Measurements from ENCODE around the gene MAPKAPK2. TPM values are rescaled to one million over a fixed set of nuclear protein-coding genes. Genes with fewer than 3 reads are reported as not detected.

Gene MAPKAPK2
- total RNA-seq, 1 donor from 2014 or later = 20.7 TPM

- DNase-seq (ENCODE audit: low spot score) = no peak
These were observed 24.6 kb upstream of the MAPKAPK2 start for GRCh38 chr1:206660136-206660535.

GRCh38 chr1:206661161-206661820 is 23.4 kb upstream of the MAPKAPK2 start:
- DNase-seq (ENCODE audit: low spot score) = no peak

- DNase-seq (ENCODE audit: low spot score) = no peak
These were observed 22.2 kb upstream of the MAPKAPK2 start for GRCh38 chr1:206662396-206663092.

GRCh38 chr1:206663362-206663761 is 21.3 kb upstream of the MAPKAPK2 start:
- DNase-seq (ENCODE audit: low spot score) = no peak

- DNase-seq (ENCODE audit: low spot score) = peak; percentile 70
These were observed 20.7 kb upstream of the MAPKAPK2 start for GRCh38 chr1:206663832-206664652.

GRCh38 chr1:206664740-206665139 is 20.0 kb upstream of the MAPKAPK2 start:
- DNase-seq (ENCODE audit: low spot score) = no peak

- no peak for DNase-seq (ENCODE audit: low spot score)
These were observed 18.6 kb upstream of the MAPKAPK2 start for GRCh38 chr1:206666031-206666561.

GRCh38 chr1:206666954-206667665 is 17.6 kb upstream of the MAPKAPK2 start:
- no peak for DNase-seq (ENCODE audit: low spot score)

- DNase-seq (ENCODE audit: low spot score) = no peak
These were observed 16.4 kb upstream of the MAPKAPK2 start for GRCh38 chr1:206668351-206668750.

- DNase-seq (ENCODE audit: low spot score) = no peak
These were observed 15.8 kb upstream of the MAPKAPK2 start for GRCh38 chr1:206668874-206669410.

GRCh38 chr1:206672011-206672688 is 12.6 kb upstream of the MAPKAPK2 start:
- DNase-seq (ENCODE audit: low spot score) = peak; percentile 24

GRCh38 chr1:206672844-206673758 is 11.6 kb upstream of the MAPKAPK2 start:
- peak; percentile 31 for DNase-seq (ENCODE audit: low spot score)

GRCh38 chr1:206674236-206674635 is 10.5 kb upstream of the MAPKAPK2 start:
- no peak for DNase-seq (ENCODE audit: low spot score)

GRCh38 chr1:206674745-206675175 is 9.9 kb upstream of the MAPKAPK2 start:
- peak; percentile 86 for DNase-seq (ENCODE audit: low spot score)

GRCh38 chr1:206676499-206676898 is 8.2 kb upstream of the MAPKAPK2 start:
- no peak for DNase-seq (ENCODE audit: low spot score)

- no peak for DNase-seq (ENCODE audit: low spot score)
These were observed 6.2 kb upstream of the MAPKAPK2 start for GRCh38 chr1:206678490-206678889.

GRCh38 chr1:206679738-206680211 is 4.9 kb upstream of the MAPKAPK2 start:
- no peak for DNase-seq (ENCODE audit: low spot score)

- no peak for DNase-seq (ENCODE audit: low spot score)
These were observed 4.4 kb upstream of the MAPKAPK2 start for GRCh38 chr1:206680279-206680678.

GRCh38 chr1:206681359-206681758 is 3.3 kb upstream of the MAPKAPK2 start:
- DNase-seq (ENCODE audit: low spot score) = no peak

All from umbilical cord (tissue), 2 donors.